NK-92 (cell line): ENCODE data around the gene STMN3.
"Not testable (repeated sequence)": the region's sequence is repeated elsewhere in the genome, so short reads cannot be mapped to it uniquely, and the experiment has no call there.

ENCODE experiments used
- DNase-seq: peaks from one replicate; lab custom pipeline; 2025; ENCODE audit not compliant: unreplicated experiment; lab: John Stamatoyannopoulos, UW

STMN3 gene

DNA sequence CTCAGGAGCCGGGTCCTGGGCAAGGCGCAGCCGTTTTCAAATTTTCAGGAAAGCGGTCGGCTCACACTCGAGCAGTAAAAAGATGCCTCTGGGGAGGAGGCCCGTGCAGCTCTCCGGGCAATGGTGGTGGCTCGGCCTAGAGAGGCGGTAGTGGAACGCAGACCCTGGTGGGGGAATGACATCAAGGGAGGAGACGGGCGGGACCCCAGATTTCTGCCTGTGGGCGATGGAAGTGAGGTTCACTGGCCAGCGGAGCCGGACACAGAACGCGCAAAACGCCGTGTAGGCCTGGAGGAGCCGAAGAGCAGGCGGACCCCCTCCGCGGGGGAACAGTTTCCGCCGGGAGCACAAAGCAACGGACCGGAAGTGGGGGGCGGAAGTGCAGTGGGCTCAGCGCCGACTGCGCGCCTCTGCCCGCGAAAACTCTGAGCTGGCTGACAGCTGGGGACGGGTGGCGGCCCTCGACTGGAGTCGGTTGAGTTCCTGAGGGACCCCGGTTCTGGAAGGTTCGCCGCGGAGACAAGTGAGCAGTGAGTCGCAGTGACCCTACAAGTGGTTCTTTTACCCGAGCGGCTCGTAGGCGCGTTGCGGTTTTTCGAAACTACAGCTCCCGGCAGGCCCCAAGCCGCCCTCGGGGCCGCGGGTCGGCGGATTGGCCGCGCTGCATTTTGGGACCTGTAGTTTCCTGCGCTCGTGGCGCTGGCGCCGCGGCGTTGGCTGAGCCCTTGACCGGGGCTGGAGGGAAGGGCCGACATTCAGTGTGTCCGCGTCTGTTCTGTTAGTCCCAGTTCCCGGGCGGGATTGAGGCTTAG is 4.9 kb upstream of the STMN3 start, which contains the start of gene RTEL1:
TSS of gene RTEL1 (plus strand) at position 376 of the 812 bp plus-strand sequence. CDS start 1,091 bp downstream, outside the sequence.
- DNase-seq: peak; percentile 10

GRCh38 chr20:63657260-63657936 is 4.2 kb upstream of the STMN3 start:
- no peak for DNase-seq

DNA sequence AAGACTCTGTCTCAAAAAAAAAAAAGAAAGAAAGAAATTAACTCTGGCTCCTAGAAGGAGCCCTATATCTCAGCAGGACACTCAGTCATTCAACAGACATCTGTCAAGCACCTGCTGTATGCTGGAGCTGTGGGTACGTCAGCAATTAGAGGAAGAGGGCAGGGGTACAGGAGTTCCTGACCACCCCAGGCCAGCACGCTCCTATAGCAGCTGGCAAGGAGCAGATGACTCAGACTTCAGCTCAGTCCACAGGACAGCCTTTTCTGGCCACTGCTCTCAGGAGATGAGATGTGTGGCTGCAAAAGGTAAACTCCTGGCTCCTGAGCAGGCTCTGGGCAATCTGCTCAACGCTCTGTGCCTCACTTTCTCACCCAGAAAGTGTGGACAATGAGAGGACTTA is 3.2 kb upstream of the STMN3 start:
- DNase-seq: no peak

DNA sequence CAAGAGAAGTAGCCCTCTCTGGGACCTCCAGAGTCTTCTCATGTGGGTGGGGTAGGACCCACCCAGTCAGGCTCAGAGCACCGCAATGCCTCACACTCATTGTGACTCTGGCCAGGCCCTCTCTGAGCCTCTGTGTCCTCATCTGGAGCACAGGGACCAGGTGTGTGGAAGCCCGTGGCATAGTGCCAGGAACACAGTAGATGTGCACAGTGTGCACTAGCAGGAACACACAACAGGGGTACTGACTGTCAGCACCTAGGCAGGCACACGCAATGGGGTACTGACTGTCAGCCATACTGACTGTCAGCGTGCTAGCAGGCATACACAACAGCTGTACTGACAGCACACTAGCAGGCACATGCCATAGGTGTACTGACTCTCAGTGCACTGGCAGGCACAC is 2.0 kb upstream of the STMN3 start:
- no peak for DNase-seq

GRCh38 chr20:63653974-63654668 is 897 bp upstream of the STMN3 start:
- no peak for DNase-seq

DNA sequence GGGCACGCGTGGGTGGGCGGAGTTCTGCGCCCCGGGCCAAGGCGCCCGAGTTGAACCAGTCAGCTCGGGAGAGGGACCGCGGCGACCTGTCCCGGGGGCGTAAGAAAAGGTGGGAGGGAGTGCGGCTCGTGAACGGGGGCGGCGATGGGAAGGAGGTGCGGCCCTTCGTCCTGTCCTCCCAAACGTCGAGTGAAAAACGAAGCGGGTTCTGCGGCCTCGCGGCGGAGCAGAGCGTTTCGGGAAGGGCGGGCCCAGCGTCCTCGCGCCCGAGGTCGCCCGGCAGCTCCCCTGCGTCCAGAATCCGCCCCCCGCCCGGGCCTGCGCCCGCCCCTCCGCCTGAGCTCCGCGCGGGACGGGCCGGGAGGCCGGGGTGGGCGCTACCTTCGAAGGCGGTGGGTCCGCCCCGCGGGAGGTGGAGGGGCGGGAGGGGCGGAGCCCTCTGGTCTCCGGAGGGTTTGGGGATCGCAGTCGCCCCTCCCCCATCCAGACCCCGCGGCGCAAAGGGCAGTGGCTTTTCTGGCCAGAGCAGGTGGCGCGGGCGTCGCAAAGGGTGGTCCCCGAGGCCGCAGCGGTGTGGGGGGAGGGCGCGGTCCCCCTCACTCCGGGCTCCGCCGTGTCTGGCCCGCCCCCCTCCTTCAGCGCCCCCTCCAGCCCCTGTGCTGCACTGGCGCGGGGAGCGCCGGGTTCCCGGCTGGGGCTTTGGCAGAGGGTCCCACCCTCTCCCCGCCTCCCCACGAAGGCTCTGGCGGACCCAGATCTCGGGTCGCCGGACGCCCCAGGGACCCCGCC is 838 bp downstream of the STMN3 start:
- no peak for DNase-seq

DNA sequence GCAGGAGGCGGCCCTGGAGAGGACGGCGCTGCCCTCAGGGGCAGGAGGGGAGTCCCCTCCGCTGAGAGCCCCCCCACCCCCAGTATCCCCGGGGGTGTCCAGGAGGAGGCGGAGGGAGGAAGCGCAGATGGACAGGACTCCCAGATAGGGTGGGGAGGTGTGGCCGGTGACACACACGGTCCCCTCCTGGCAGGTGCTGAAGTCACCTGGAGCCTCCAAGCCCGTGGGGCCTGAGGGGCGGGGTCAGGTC is 1.4 kb downstream of the STMN3 start:
- no peak for DNase-seq

DNA sequence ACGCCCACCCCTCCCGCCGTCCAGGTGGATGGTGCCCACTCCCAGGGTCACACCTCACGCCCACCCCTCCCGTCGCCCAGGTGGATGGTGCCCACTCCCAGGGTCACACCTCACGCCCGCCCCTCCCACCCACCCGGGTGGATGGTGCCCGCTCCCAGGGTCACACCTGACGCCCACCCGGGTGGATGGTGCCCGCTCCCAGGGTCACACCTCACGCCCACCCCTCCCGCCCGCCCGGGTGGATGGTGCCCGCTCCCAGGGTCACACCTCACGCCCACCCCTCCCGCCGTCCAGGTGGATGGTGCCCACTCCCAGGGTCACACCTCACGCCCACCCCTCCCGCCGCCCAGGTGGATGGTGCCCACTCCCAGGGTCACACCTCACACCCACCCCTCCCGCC is 2.7 kb downstream of the STMN3 start:
- DNase-seq: not testable (repeated sequence)

DNA sequence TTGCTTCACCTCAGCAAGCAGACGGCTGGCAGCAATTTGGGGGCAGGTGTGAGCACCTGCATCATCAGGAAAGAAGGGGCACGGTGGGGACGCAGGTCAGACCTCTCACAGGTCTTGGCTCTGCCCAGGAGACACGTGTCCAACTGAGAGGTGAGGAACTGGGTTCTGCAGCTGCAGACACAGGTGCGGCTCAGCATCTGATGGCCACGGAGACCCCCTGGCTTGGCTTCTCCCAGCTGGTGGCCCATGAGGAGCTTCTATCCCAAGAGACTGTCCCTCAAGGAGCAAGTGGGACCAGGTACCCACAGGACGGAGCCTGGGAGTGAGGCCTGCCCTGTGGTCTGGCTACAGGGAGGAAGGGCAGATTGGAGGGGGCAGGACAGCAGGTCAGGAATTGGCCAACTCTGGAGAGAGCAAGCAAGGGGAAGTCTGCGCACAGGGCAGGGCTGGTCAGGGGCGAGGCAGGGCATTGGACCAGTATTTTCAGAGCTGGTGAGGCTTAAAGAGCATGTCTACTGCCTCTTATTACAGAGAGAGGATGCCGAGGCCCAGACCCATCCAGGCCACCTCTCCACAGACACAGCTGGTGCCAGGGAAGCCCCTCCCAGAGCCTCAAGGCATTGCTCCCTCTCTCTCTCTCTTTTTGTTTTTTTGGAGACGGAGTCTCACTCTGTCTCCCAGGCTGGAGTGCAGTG is 4.2 kb downstream of the STMN3 start:
- no peak for DNase-seq

DNA sequence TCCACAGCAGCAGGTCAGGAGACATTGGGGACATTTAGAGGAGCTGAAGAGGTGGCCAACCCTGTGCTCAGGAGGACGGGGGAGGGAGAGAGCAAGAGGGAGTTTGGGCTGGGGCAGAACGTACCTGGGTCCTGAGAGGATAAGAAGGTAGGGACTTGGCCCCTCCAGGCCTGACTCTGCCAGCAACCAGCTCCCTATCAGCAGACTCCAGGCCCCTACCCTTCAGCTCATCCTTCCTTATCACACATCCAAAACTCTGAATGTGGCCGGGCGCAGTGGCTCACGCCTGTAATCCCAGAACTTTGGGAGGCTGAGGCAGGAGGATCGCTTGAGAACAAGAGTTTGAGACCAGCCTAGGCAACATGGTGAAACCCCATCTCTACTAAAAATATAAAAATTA is 5.0 kb downstream of the STMN3 start:
- DNase-seq: no peak

DNA sequence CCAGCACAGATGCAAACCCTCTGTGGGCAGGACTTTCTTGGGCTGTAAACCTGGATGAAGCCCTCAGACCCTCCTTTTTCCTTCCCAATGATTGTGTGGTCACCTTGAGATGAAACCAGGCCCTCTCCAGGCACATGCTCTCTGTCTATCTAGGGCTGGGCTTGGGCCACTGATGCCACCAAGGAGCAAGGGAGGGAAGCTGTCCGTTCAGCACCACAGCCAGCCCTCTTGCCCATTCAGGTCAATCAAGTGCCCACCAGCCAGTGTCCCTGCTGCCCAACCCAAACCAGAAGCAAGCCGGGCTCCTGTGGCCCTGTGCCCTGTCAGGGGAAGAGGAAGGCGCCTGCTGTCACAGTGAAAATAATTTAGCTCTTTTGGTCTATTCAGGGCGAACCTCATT is 8.0 kb downstream of the STMN3 start:
- DNase-seq: no peak

- no peak for DNase-seq
Observed at GRCh38 chr20:63643946-63644345, 9.3 kb downstream of the STMN3 start.

DNA sequence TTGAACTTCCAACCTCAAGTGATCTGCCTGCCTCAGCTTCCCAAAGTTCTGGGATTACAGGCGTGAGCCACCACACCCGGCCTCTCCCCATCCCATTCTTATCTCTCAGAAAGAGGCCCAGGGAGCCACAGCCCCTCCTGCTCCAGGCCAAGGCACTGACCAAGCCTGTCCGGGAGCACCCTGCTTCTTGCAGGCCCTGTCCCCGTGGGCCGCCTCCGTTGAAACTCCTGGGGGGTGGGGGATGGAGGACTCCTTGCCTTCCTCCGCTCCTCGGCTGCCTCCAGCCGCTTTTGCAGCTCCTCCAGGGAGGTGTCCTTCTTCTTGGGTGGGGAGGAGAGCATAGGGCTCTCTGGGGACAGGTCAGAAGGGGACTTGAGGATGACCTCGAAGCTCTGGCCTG is 9.7 kb downstream of the STMN3 start:
- DNase-seq: no peak

- DNase-seq: no peak
Observed at GRCh38 chr20:63642527-63643247, 10.5 kb downstream of the STMN3 start.

DNA sequence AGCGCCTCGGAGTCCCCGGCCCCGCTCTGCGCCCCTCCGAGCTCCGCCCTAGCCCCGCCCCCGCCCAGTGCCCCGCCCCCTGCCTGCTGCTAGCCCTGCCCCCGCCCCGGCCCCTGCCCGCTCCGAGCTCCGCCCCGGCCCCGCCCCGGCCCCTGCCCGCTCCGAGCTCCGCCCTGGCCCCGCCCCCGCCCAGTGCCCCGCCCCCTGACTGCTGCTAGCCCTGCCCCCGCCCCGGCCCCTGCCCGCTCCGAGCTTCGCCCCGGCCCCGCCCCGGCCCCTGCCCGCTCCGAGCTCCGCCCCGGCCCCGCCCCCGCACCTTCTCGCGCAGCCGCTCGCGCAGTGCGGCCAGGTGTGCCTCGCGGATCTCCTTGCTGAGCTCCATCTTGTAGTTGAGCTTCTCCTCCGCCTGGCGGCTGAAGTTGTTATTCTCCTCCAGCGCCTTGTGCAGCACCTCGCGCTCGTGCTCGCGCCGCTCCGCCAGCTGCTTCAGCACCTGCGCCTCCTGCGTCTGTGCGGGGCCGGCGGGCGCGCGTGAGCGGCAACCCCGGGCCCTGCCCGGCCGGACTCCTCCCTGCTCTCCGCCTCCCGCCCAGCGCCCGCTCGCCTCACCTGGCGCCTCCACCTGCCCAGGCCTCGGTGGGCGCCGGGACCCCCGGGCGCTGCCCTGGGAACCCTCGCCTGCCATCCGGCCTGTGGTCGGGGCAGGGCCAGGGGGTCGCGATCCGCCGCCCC is 11.3 kb downstream of the STMN3 start:
- DNase-seq: peak; percentile 93

DNA sequence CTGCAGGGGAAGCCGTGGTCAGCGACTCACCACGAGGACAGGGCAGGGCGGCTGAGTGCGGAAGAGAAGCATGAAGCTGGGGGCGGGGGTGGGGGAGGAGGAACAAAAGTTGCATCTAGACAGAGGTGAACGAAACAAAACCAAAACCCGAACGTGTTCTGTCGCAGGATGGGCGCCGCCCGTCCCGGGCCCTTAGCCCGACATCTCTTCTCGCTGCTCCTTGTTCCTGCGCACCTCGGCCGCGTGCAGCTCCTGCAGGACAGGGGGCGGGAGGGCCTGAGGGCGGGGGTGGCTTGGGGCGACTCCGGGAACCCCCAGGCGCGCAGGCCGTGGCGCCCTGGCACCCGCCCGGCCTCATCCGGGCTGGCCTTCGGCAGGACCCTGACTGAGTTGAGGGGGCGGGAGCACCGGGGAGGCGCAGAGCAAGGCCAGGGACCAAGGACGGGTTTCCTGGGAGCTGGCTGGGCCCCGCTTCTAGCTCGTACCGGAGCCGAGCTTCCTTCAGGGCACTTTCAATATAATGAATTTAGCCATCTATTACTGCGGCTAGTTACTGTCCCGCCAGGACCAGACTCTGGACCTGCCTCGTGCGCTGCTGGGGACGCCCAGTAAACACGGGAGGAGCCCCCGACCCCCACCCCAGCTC is 12.0 kb downstream of the STMN3 start:
- DNase-seq: no peak

GRCh38 chr20:63640686-63641085 is 12.5 kb downstream of the STMN3 start:
- not testable (repeated sequence) for DNase-seq

DNA sequence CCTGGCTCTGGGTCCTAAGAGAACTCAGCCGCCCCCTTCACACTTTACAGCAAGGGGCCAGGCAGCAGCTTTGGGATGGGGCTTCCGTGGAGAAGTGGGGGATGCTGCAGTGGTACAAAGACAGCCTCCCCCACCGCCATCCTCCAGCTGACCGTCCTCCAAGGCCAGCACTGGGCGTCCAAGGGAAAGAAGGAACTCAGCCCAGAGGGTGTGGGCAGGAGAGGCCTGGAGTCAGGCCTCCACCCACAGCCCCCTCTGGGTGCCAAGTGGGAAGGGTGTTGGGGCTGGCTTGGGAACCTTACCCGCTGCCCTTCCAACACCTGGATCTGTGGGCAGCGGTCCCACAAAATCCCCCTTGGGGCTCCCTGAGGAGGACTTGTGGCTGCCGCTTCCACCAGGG is 13.1 kb downstream of the STMN3 start:
- no peak for DNase-seq
